Mesothelial cell of epicardium (in vitro differentiated cells): ENCODE results near the gene ANKS4B. TPM values are rescaled to one million over a fixed set of nuclear protein-coding genes. Genes with fewer than 3 reads are reported as not detected.
"Not testable (repeated sequence)": the region's sequence is repeated elsewhere in the genome, so short reads cannot be mapped to it uniquely, and the experiment has no call there.

Experiments used
- DNase-seq, 2 experiments: peaks; one replicate each; pipeline ENCODE4 v3.0.0; 2021; ENCODE audit warnings: low spot score in 2 of 2; ENCODE audit not compliant: unreplicated experiment in 2 of 2
- H3K27ac Mint-ChIP-seq: 2 replicates; pipeline ENCODE4 v1.8.0; 2021; ENCODE audit warnings: mixed read lengths
- H3K27me3 Mint-ChIP-seq: 2 replicates; pipeline ENCODE4 v1.8.0; 2021; ENCODE audit warnings: low read depth, mixed read lengths
- H3K36me3 Mint-ChIP-seq: 2 replicates; pipeline ENCODE4 v1.8.0; 2021; ENCODE audit warnings: mixed read lengths
- H3K4me1 Mint-ChIP-seq: 2 replicates; pipeline ENCODE4 v1.8.0; 2021; ENCODE audit warnings: mixed read lengths
- H3K4me3 Mint-ChIP-seq: 2 replicates; pipeline ENCODE4 v1.8.0; 2021; ENCODE audit warnings: mild to moderate bottlenecking, moderate library complexity, mixed read lengths
- H3K9me3 Mint-ChIP-seq: 2 replicates; pipeline ENCODE4 v1.8.0; 2021; ENCODE audit warnings: mixed read lengths
- CTCF ChIP-seq: fragments of 200-600 bp; sonication (generic); IDR thresholded peaks from one replicate; pipeline ENCODE4 v1.5.0; 2021; ENCODE audit warnings: antibody characterized with exemption; ENCODE audit not compliant: unreplicated experiment
- total RNA-seq: library from RNA; stranded (reverse); gene quantifications from 3 replicates; pipeline ENCODE4 v1.2.1, GENCODE V29; 2021

Gene ANKS4B
- total RNA-seq, 1 donor from 2014 or later = not detected

GRCh38 chr16:21239646-21240045, 6.1 kb downstream of the ANKS4B start:
- Mint-ChIP-seq H3K36me3 (no peaks in the 10 kb centered on the region), H3K4me1 (no peaks in the 10 kb centered on the region), H3K4me3 (no peak overlapping the region), H3K27ac (no peak overlapping the region), H3K9me3 (no peaks in the 10 kb centered on the region), H3K27me3 (peaks cover 7% of the 10 kb centered on the region)
- TF ChIP-seq CTCF = no peak
- DNase-seq = no peak

GRCh38 chr16:21242756-21243155, 9.3 kb downstream of the ANKS4B start:
- Mint-ChIP-seq H3K4me1 (peaks cover 3% of the 10 kb centered on the region), H3K4me3 (no peak overlapping the region), H3K36me3 (no peaks in the 10 kb centered on the region), H3K27ac (no peak overlapping the region), H3K9me3 (no peaks in the 10 kb centered on the region), H3K27me3 (no peaks in the 10 kb centered on the region)
- TF ChIP-seq CTCF = no peak
- no peak for DNase-seq

- Mint-ChIP-seq H3K4me3 (no peak overlapping the region), H3K36me3 (no peaks in the 10 kb centered on the region), H3K27ac (no peak overlapping the region), H3K4me1 (peaks cover 3% of the 10 kb centered on the region), H3K9me3 (no peaks in the 10 kb centered on the region), H3K27me3 (peaks cover under 1% of the 10 kb centered on the region)
- TF ChIP-seq CTCF = no peak
- DNase-seq = no peak
Measured at GRCh38 chr16:21244518-21245215, 11.2 kb downstream of the ANKS4B start.

- not testable (repeated sequence) for H3K27ac Mint-ChIP-seq, H3K4me3 Mint-ChIP-seq, H3K9me3 Mint-ChIP-seq, DNase-seq, H3K36me3 Mint-ChIP-seq, H3K4me1 Mint-ChIP-seq
- peaks cover 11% of the 10 kb centered on the region for H3K27me3 Mint-ChIP-seq
Measured at GRCh38 chr16:21248179-21248578, 14.7 kb downstream of the ANKS4B start.

- Mint-ChIP-seq H3K9me3 (no peaks in the 10 kb centered on the region), H3K4me1 (no peaks in the 10 kb centered on the region), H3K4me3 (no peak overlapping the region), H3K36me3 (no peaks in the 10 kb centered on the region), H3K27me3 (peaks cover 17% of the 10 kb centered on the region), H3K27ac (no peak overlapping the region)
- TF ChIP-seq CTCF = no peak
- DNase-seq = no peak
Measured at GRCh38 chr16:21250072-21250923, 16.8 kb downstream of the ANKS4B start.

GRCh38 chr16:21253470-21253869, 20.0 kb downstream of the ANKS4B start:
- no peak for TF ChIP-seq CTCF
- Mint-ChIP-seq H3K4me1 (no peaks in the 10 kb centered on the region), H3K9me3 (no peaks in the 10 kb centered on the region), H3K27me3 (peaks cover 22% of the 10 kb centered on the region), H3K27ac (no peak overlapping the region), H3K4me3 (no peak overlapping the region), H3K36me3 (no peaks in the 10 kb centered on the region)
- no peak for DNase-seq
